GM12873 (cell line): ENCODE data around the gene SLC7A4.

Experiments
- TF ChIP-seq, protein P1 (sequence below): IDR thresholded peaks from 2 replicates; pipeline ENCODE4 v1.5.1; 2012; ENCODE audit warnings: low read depth, mild to moderate bottlenecking, moderate library complexity, low read length, control low read depth; ENCODE audit not compliant: insufficient read depth; ENCODE audit errors: missing control alignments

SLC7A4 gene

DNA sequence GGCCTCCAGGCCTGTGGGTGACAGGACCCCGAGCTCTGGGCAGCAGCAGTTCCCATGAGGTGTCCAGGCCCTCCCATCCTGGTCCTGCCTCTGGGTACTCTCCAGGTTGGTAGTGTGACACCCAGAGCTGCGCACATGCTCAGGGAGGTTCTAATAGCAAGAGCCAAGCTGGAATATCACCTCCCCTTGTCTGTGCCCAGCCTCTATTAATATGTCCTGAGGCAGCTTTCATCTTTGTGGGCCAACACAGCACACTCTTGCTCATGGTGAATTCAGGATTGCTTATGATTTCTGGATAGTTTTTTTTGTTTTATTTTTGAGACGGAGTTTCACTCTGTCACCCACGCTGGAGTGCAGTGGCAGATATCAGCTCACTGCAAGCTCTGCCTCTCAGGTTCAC lies 14.0 kb downstream of the SLC7A4 start:
- TF ChIP-seq, protein P1, sequence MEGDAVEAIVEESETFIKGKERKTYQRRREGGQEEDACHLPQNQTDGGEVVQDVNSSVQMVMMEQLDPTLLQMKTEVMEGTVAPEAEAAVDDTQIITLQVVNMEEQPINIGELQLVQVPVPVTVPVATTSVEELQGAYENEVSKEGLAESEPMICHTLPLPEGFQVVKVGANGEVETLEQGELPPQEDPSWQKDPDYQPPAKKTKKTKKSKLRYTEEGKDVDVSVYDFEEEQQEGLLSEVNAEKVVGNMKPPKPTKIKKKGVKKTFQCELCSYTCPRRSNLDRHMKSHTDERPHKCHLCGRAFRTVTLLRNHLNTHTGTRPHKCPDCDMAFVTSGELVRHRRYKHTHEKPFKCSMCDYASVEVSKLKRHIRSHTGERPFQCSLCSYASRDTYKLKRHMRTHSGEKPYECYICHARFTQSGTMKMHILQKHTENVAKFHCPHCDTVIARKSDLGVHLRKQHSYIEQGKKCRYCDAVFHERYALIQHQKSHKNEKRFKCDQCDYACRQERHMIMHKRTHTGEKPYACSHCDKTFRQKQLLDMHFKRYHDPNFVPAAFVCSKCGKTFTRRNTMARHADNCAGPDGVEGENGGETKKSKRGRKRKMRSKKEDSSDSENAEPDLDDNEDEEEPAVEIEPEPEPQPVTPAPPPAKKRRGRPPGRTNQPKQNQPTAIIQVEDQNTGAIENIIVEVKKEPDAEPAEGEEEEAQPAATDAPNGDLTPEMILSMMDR = no peak

DNA sequence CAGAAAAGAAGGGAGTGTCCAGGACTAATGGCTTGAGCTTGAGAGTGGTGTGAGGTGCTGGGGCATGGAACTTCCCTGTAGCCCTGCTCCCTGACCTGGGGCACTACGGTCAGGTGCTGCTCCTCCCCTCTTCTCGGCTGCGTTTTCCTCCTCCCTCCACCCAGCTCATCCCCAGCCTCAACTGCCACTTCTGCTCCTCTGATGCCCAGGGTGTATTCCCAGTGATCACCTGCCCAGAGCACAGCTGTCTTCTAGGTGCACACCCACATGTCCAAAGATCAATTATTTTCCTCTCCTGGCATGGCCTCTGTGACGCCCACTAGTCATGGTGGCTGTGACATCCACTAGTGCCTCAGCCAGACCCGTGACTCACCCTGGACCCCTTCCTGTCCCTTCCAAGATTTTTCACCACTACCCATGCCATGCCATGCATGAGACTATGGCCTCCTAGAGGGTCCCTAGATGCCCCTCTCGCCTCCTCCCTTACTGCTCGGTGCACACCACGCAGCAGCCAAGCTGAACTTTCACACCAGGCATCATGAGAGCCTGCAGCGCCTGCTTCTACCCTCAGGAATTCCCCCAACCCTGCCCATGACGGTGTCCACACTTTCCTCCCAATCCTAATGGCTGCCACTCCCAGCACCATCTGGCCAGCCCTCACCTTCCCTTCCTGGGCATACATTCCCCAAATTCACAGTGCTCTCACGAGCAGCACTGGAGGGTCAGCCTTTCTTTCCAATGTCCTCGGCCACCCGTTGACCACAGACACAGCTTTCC lies 15.5 kb downstream of the SLC7A4 start:
- TF ChIP-seq, protein P1 = no peak

DNA sequence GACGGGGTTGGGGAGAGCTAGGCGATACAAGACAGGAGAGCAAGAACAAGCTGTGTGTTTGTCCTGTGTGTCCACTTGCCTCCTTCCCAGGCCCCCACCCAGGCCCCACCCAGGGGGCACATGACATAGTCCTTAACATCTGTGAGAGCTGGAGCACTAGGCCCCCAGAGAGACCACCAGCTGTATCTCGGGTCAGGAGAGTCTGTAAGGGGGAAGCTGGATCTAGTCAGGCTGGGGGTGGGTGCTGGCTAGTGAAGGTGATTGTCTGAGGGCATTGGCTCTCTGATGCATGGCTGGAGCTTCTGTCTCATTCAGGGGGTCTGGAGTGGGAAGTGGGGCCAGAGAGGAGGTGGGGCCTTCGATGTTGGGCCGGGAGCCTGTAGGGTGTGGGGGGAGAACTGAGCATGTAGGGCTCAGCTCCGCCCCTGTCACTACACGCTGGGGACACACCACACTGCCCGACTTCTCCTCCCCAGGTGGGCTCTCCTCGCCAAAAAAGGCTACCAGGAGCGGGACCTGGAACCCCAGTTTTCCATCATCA lies 16.8 kb downstream of the SLC7A4 start:
- TF ChIP-seq, protein P1 = no peak

DNA sequence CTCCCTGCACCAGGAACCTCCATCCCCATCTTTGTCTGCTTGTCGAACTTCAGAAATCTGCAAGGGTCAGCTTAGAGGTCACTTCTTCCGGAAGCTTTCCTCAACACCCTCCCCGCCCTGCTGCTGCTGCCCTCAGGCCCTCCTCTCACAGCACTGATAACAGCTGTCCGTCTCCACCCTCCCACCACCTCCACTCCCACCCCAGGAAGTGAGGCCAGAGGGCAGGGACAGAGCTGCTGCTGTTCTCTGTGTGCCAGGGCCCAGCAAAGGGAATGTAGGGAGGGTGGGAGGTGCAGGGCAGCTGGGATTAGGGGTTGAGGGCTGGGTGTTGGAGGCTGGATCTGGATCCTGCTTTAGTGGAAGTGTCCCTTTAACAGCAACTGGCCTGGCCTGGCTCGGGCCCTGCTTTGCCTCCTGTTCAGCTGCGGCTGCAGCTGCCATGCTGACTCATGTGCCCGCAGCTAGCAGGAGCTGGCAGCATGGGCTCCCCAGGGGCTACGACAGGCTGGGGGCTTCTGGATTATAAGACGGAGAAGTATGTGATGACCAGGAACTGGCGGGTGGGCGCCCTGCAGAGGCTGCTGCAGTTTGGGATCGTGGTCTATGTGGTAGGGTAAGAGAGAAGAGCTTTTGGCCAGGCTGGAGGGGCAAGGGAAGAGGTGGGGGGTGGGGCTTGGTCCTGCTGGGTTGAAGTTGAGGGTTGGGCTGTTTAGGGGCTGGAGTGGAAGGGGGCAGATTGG lies 17.5 kb downstream of the SLC7A4 start, which contains the start of gene P2RX6:
Gene P2RX6 (plus strand): TSS at position 440 of the 740 bp plus-strand sequence. CDS start 10 bp downstream, at position 450.
- TF ChIP-seq, protein P1 = no peak

DNA sequence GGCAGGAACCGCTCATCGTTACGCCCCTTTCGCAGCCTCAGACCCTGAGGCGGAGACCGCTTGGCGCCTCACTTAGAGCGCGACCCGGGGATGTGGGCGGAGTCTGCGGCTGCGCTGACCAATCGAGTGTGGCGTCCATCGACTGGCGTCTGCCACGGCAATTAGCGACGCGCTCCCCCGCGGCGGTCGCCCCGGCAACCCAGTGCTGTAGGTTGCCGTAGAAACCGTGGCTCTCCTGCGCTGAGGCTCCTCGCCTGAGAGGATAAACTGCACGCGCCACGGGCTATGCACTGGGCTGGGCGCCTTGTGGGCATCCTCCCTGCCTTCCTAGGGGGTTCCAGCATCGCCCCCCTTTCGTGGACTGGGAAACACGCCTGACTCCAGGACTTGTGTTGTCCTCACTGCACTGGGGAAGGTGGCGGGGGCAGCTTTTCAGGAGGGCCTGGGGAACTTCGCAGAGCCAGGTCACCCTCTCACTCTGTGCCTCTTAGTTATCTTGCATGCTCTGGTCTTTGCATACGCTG lies 18.1 kb downstream of the SLC7A4 start:
- TF ChIP-seq, protein P1 = no peak

DNA sequence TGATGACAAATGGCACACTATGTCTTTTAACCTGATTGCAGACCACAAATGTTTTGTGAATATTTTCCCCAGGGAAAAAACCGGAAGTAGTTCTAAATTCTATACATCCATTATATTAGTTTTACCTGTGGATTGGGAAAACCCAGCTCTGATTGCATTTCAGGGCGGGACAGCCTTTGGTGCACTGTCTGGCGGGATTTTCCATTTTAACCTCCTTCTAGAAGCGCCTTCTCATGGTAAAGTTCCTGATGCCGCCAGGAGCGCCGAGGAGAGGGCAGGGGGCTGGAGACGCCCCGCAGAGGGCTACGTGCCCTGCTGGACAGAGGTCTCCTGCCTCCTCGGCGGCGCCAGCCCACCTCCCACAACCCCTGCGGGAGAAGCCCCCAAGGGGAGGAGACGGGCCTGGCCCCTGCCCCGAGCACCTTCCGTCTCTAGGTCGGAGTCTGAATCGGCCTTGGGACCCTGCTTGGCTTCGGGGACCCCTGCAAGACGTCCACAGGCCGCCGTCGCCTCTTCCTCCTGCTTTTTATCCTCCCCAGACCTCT lies 18.6 kb downstream of the SLC7A4 start:
- TF ChIP-seq, protein P1 = no peak
